ENCODE data around the gene DENND1C. TPM values are rescaled to one million over a fixed set of nuclear protein-coding genes. Genes with fewer than 3 reads are reported as not detected.
"Not testable (repeated sequence)": the region's sequence is repeated elsewhere in the genome, so short reads cannot be mapped to it uniquely, and the experiment has no call there.

DENND1C gene
- total RNA-seq, 2 experiments from 2014 or later, result 111 to 118 TPM

GRCh38 chr19:6510618-6511017, 29.0 kb upstream of the DENND1C start:
- CTCF ChIA-PET, result no interaction called here

GRCh38 chr19:6509118-6509971, 27.8 kb upstream of the DENND1C start:
- peaks cover 6% of the 10 kb centered on the region for H3K4me1 Mint-ChIP-seq (ENCODE audit: low read depth)
- DNase-seq (no peak), ATAC-seq (ENCODE audit: poor library complexity) (no peak)
- no peak overlapping the region for H3K27ac Mint-ChIP-seq
- H3K4me3 Mint-ChIP-seq, result no peak overlapping the region
- Histone ChIP-seq H3K36me3 (ENCODE audit: insufficient read depth, low read length) (no peaks in the 10 kb centered on the region), H3K9me3 (ENCODE audit: control insufficient read depth in 1 of 2, insufficient read depth in 1 of 2, low read length in 2 of 2) (no peaks in the 10 kb centered on the region), H3K4me1 (ENCODE audit: insufficient read depth, low read length) (peaks cover 6% of the 10 kb centered on the region), H3K27ac (ENCODE audit: low read depth in 1 of 2, low read length in 2 of 2) (no peak overlapping the region), H3K4me3 (ENCODE audit: low read length) (no peak overlapping the region), H3K27me3 (ENCODE audit: control insufficient read depth in 1 of 2, insufficient read depth in 2 of 2, low read length in 2 of 2) (no peaks in the 10 kb centered on the region)
- H3K27me3 Mint-ChIP-seq, result peaks cover 6% of the 10 kb centered on the region
- H3K36me3 Mint-ChIP-seq (ENCODE audit: low read depth), result no peaks in the 10 kb centered on the region
- CTCF ChIA-PET, result no interaction called here
- intact Hi-C loops (cut with DNase I, micrococcal nuclease), result loop anchor here (5.0 to 10.0 kb wide), 3 partner anchors 115 to 292 kb away; partner anchors contain the start of gene GTF2F1 (in 1 of the 2)
- TF ChIP-seq CTCF (IDR thresholded peaks at IDR 0.05), result no peak
- POLR2A ChIA-PET, result no interaction called here
- H3K9me3 Mint-ChIP-seq, result no peaks in the 10 kb centered on the region

More at GRCh38 chr19:6510618-6511017, 29.0 kb upstream of the DENND1C start:
- TF ChIP-seq CTCF (IDR thresholded peaks at IDR 0.05), result no peak
- no peak overlapping the region for H3K27ac Mint-ChIP-seq
- Histone ChIP-seq H3K9me3 (ENCODE audit: control insufficient read depth in 1 of 2, insufficient read depth in 1 of 2, low read length in 2 of 2) (no peaks in the 10 kb centered on the region), H3K27me3 (ENCODE audit: control insufficient read depth in 1 of 2, insufficient read depth in 2 of 2, low read length in 2 of 2) (no peaks in the 10 kb centered on the region), H3K4me3 (ENCODE audit: low read length) (no peak overlapping the region), H3K4me1 (ENCODE audit: insufficient read depth, low read length) (no peaks in the 10 kb centered on the region), H3K36me3 (ENCODE audit: insufficient read depth, low read length) (no peaks in the 10 kb centered on the region), H3K27ac (ENCODE audit: low read depth in 1 of 2, low read length in 2 of 2) (no peak overlapping the region)
- H3K4me3 Mint-ChIP-seq, result no peak overlapping the region
- DNase-seq (no peak), ATAC-seq (ENCODE audit: poor library complexity) (no peak)
- no peaks in the 10 kb centered on the region for H3K9me3 Mint-ChIP-seq
- peaks cover 4% of the 10 kb centered on the region for H3K4me1 Mint-ChIP-seq (ENCODE audit: low read depth)
- H3K36me3 Mint-ChIP-seq (ENCODE audit: low read depth), result no peaks in the 10 kb centered on the region
- intact Hi-C loops (cut with DNase I, micrococcal nuclease), result no loop called here
- POLR2A ChIA-PET, result no interaction called here
- H3K27me3 Mint-ChIP-seq, result no peaks in the 10 kb centered on the region

GRCh38 chr19:6508028-6508771, 26.6 kb upstream of the DENND1C start:
- H3K4me3 Mint-ChIP-seq; DNase-seq; H3K36me3 ChIP-seq (ENCODE audit: insufficient read depth, low read length); H3K4me1 ChIP-seq (ENCODE audit: insufficient read depth, low read length); H3K27ac Mint-ChIP-seq; ATAC-seq (ENCODE audit: poor library complexity); H3K27me3 ChIP-seq (ENCODE audit: control insufficient read depth in 1 of 2, insufficient read depth in 2 of 2, low read length in 2 of 2); H3K9me3 ChIP-seq (ENCODE audit: control insufficient read depth in 1 of 2, insufficient read depth in 1 of 2, low read length in 2 of 2); H3K9me3 Mint-ChIP-seq; H3K27ac ChIP-seq (ENCODE audit: low read depth in 1 of 2, low read length in 2 of 2); H3K4me3 ChIP-seq (ENCODE audit: low read length); H3K36me3 Mint-ChIP-seq (ENCODE audit: low read depth); POLR2A ChIA-PET: not testable (repeated sequence)
- Mint-ChIP-seq H3K27me3 (peaks cover 12% of the 10 kb centered on the region), H3K4me1 (ENCODE audit: low read depth) (peaks cover 10% of the 10 kb centered on the region)
- CTCF ChIA-PET, result interaction anchor here (0.6 to 1.3 kb wide), 2 partner anchors 9 to 143 kb away, joined by 3 to 4 read pairs; no protein-coding TSS in a partner anchor
- intact Hi-C loops (cut with DNase I, micrococcal nuclease), result loop anchor here (5.0 to 10.0 kb wide), 3 partner anchors 113 to 291 kb away; partner anchors contain the start of gene GTF2F1 (in 1 of the 2)

All from CD4-positive, alpha-beta T cell (primary cell).